Measurements from ENCODE around the gene SPECC1.

DNA sequence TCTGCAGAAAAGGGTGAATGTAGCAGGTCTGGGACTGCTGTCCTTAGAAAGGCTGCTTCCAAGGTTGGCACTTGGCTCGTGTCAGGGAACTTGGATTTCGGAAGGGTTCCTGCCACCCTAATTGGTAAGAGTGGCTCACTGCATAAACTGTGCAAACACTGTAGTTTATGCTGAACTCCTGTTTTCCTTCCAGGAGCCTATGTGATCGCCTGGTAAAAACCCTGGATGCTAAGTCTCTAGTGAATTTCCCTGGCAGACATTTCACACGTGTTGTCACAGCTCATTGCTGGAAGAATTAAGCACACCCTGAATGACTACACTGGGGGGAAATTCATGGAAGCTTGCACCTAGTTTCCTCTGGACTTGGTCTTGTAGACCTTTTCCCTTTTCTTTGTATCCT, 140.1 kb downstream of the SPECC1 start:
- TF ChIP-seq GATA2 (IDR thresholded peaks at IDR 0.05; ENCODE audit: low read depth, low read length) (no peak), GATA3 (IDR thresholded peaks at IDR 0.05; ENCODE audit: low read depth, low read length) (no peak)
